IMR-90 (cell line): ENCODE measurements around the gene RASGRF2. TPM values are rescaled to one million over a fixed set of nuclear protein-coding genes. Genes with fewer than 3 reads are reported as not detected.

Source experiments
- ATAC-seq: fragments of 200-7000 bp; cut with Tn5 transposase; 2 replicates; pipeline ENCODE4 v1.9.1; 2020; ENCODE audit warnings: low read depth, mild to moderate bottlenecking, moderate library complexity
- BruUV-seq: library from RNA; stranded (reverse); fragments of 400-500 nt; replicated peaks from 2 replicates; lab custom pipeline; 2021; lab: Mats Ljungman, UMichigan
- CTCF ChIA-PET: fragments of 300-600 bp; formaldehyde crosslinking; extraction: SDS; loops from one replicate; lab custom pipeline; 2021; ENCODE audit warnings: antibody characterized with exemption; lab: Yijun Ruan, JAX
- POLR2A ChIA-PET: fragments of 300-600 bp; sonication (Branson Sonifier 250); formaldehyde crosslinking; loops from one replicate; lab custom pipeline; 2022; ENCODE audit warnings: antibody characterized with exemption; ENCODE audit not compliant: unreplicated experiment; lab: Charles Lee
- DNase-seq: peaks from one replicate; pipeline ENCODE4 v3.0.0; 2013
- H2AFZ ChIP-seq: replicated peaks from 2 replicates; pipeline ENCODE3; 2013; ENCODE audit warnings: low read length, mild to moderate bottlenecking; ENCODE audit not compliant: poor library complexity
- H2AK5ac ChIP-seq: 2 replicates; pipeline ENCODE4 v1.6.1; 2013; ENCODE audit warnings: low read depth, low read length, inconsistent platforms
- H2AK9ac ChIP-seq: replicated peaks from 2 replicates; pipeline ENCODE3; 2013; ENCODE audit warnings: mild to moderate bottlenecking, low read depth, low read length, moderate library complexity; ENCODE audit not compliant: poor library complexity
- H2BK120ac ChIP-seq: 2 replicates; pipeline ENCODE4 v1.6.1; 2013; ENCODE audit warnings: low read depth, low read length, inconsistent platforms
- H2BK15ac ChIP-seq: 3 replicates; pipeline ENCODE4 v1.6.1; 2013; ENCODE audit warnings: low read depth, low read length, inconsistent platforms
- H2BK20ac ChIP-seq: 2 replicates; pipeline ENCODE4 v1.6.1; 2013; ENCODE audit warnings: low read depth, mild to moderate bottlenecking, inconsistent platforms, low read length, moderate library complexity
- H2BK5ac ChIP-seq: 2 replicates; pipeline ENCODE4 v1.6.1; 2013; ENCODE audit warnings: mild to moderate bottlenecking, low read depth, low read length, inconsistent platforms; ENCODE audit not compliant: poor library complexity, severe bottlenecking
- H3K14ac ChIP-seq: replicated peaks from 2 replicates; pipeline ENCODE4 v1.6.1; 2013; ENCODE audit warnings: low read depth, low read length, inconsistent platforms
- H3K18ac ChIP-seq: 2 replicates; pipeline ENCODE4 v1.6.1; 2013; ENCODE audit warnings: low read depth, low read length, control low read depth
- H3K23ac ChIP-seq: 2 replicates; pipeline ENCODE4 v1.6.1; 2013; ENCODE audit warnings: low read depth, low read length, inconsistent platforms
- H3K27ac ChIP-seq: 2 replicates; pipeline ENCODE4 v1.5.1; 2013; ENCODE audit warnings: mild to moderate bottlenecking, control low read depth, low read length; ENCODE audit not compliant: insufficient read depth
- H3K27me3 ChIP-seq: 2 replicates; pipeline ENCODE4 v1.6.1; 2013; ENCODE audit warnings: low read length; ENCODE audit not compliant: control insufficient read depth, insufficient read depth
- H3K36me3 ChIP-seq: 2 replicates; pipeline ENCODE4 v1.6.1; 2013; ENCODE audit warnings: low read length, mixed read lengths; ENCODE audit not compliant: control insufficient read depth, insufficient read depth
- H3K4ac ChIP-seq: 2 replicates; pipeline ENCODE4 v1.6.1; 2013; ENCODE audit warnings: low read depth, low read length, inconsistent platforms
- H3K4me1 ChIP-seq: 2 replicates; pipeline ENCODE4 v1.6.1; 2013; ENCODE audit warnings: low read length, mixed read lengths; ENCODE audit not compliant: control insufficient read depth, insufficient read depth
- H3K4me2 ChIP-seq: 2 replicates; pipeline ENCODE4 v1.6.1; 2013; ENCODE audit warnings: low read depth, mild to moderate bottlenecking, control low read depth, low read length, moderate library complexity
- H3K4me3 ChIP-seq: 2 replicates; pipeline ENCODE4 v1.5.1; 2013; ENCODE audit warnings: low read depth, mild to moderate bottlenecking, control low read depth, low read length, moderate library complexity; ENCODE audit not compliant: insufficient read depth
- H3K56ac ChIP-seq: 2 replicates; pipeline ENCODE4 v1.6.1; 2013; ENCODE audit warnings: low read length, inconsistent platforms; ENCODE audit not compliant: insufficient read depth; ENCODE audit errors: extremely low read depth
- H3K79me1 ChIP-seq, 2 experiments: 2 replicates each; pipeline ENCODE4 v1.6.1; 2013; ENCODE audit warnings: low read length in 2 of 2, inconsistent platforms in 1 of 2, low read depth in 1 of 2
- H3K9ac ChIP-seq: 2 replicates; pipeline ENCODE4 v1.6.1; 2013; ENCODE audit warnings: low read depth, low read length, control low read depth
- H3K9me1 ChIP-seq: 2 replicates; pipeline ENCODE4 v1.6.1; 2013; ENCODE audit warnings: low read length, inconsistent platforms; ENCODE audit not compliant: insufficient read depth
- H3K9me3 ChIP-seq: 2 replicates; pipeline ENCODE4 v1.6.1; 2013; ENCODE audit warnings: low read length; ENCODE audit not compliant: control insufficient read depth, insufficient read depth
- H4K20me1 ChIP-seq: 2 replicates; pipeline ENCODE4 v1.6.1; 2013; ENCODE audit warnings: low read length, inconsistent platforms; ENCODE audit not compliant: insufficient read depth
- H4K5ac ChIP-seq: 2 replicates; pipeline ENCODE4 v1.6.1; 2013; ENCODE audit warnings: mild to moderate bottlenecking, low read depth, low read length, control low read depth
- H4K8ac ChIP-seq, 2 experiments: 2 replicates each; pipeline ENCODE4 v1.6.1; 2013; ENCODE audit warnings: low read depth in 2 of 2, low read length in 2 of 2, control low read depth in 1 of 2, inconsistent platforms in 1 of 2
- H4K91ac ChIP-seq: 2 replicates; pipeline ENCODE4 v1.6.1; 2013; ENCODE audit warnings: low read depth, low read length, inconsistent platforms; ENCODE audit not compliant: insufficient read depth
- CTCF ChIP-seq: conservative IDR thresholded peaks from 2 replicates; pipeline ENCODE4 v1.5.1; 2012; ENCODE audit warnings: mild to moderate bottlenecking, low read depth, low read length, improper control_type of control experiment
- ELK1 ChIP-seq: fragments of 150-350 bp; IDR thresholded peaks from 2 replicates; pipeline ENCODE4 v1.6.1; 2016; ENCODE audit warnings: low read depth, mild to moderate bottlenecking, low read length, moderate library complexity, borderline replicate concordance
- MAFK ChIP-seq: IDR thresholded peaks from 2 replicates; pipeline ENCODE4 v1.6.1; 2012; ENCODE audit warnings: low read depth, low read length, improper control_type of control experiment
- RAD21 ChIP-seq: IDR thresholded peaks from 2 replicates; pipeline ENCODE4 v1.6.1; 2012; ENCODE audit warnings: low read length, improper control_type of control experiment
- RCOR1 ChIP-seq: IDR thresholded peaks from 2 replicates; pipeline ENCODE4 v1.6.1; 2012; ENCODE audit warnings: mild to moderate bottlenecking, low read length, improper control_type of control experiment; ENCODE audit not compliant: insufficient replicate concordance
- SMC3 ChIP-seq: fragments of 150-350 bp; IDR thresholded peaks from 2 replicates; pipeline ENCODE4 v1.6.1; 2016; ENCODE audit warnings: low read depth, mild to moderate bottlenecking, antibody characterized with exemption, low read length, moderate library complexity
- WGBS, 2 experiments: methylation state at CpG; one replicate each; pipeline versions ENCODE4 v1.1.5 to v1.1.7; 2013; ENCODE audit warnings: missing lambda C conversion rate in 2 of 2; ENCODE audit not compliant: insufficient read length in 1 of 2; ENCODE audit errors: extremely low coverage in 2 of 2; 5-methylcytosine and 5-hydroxymethylcytosine counted together
- dilution Hi-C: fragments of 300-500 bp; cut with HindIII; formaldehyde crosslinking; loops from one replicate; pipeline ENCODE4 v1.14.3; 2018; ENCODE audit warnings: low sequenced_read_pairs; ENCODE audit not compliant: unreplicated experiment
- in situ Hi-C: fragments of 300-500 bp; cut with MboI; formaldehyde crosslinking; loops from 3 replicates; pipeline ENCODE4 v1.14.3; 2019; ENCODE audit warnings: low sequenced_read_pairs, inconsistent platforms, mixed read lengths
- intact Hi-C: fragments of 100-400 bp; cut with micrococcal nuclease; formaldehyde crosslinking; loops from 2 replicates; pipeline ENCODE4 v1.10.0; 2022
- polyA plus RNA-seq, 3 experiments: library from polyadenylated mRNA; depleted of rRNA; stranded (reverse); fragments of >200 nt; gene quantifications; 2 replicates each; pipeline ENCODE4 v1.2.3, GENCODE V29; 2012; ENCODE audit warnings: low replicate concordance in 1 of 3
- total RNA-seq: library from RNA; depleted of rRNA; stranded (reverse); fragments of >200 nt; gene quantifications from 2 replicates; pipeline ENCODE4 v1.2.3, GENCODE V29; 2012

Gene RASGRF2
- total and polyA plus RNA-seq, 2 of the 4 experiments (the other 2 are of a cell fraction): 2.9 to 5.0 TPM

GRCh38 chr5:80960531-80961375, 590 bp downstream of the RASGRF2 start:
- Histone ChIP-seq H2BK5ac (peak overlapping the region; percentile 69), H3K9ac (peak overlapping the region; percentile 84), H4K8ac (peak overlapping the region; percentile 46 to 67), H3K56ac (peak overlapping the region; percentile 95), H2AK5ac (peak overlapping the region; percentile 66; the same call in 1 of the 2 replicates), H3K14ac (peak overlapping the region; percentile 89), H4K20me1 (no peaks in the 10 kb centered on the region), H3K9me1 (peaks cover 7% of the 10 kb centered on the region), H3K4ac (peak overlapping the region; percentile 90), H3K4me2 (peak overlapping the region; percentile 94), H3K27me3 (no peaks in the 10 kb centered on the region), H2AFZ (peak overlapping the region; percentile 96), H2BK20ac (peak overlapping the region; percentile 54), H3K36me3 (no peaks in the 10 kb centered on the region), H3K4me1 (peaks cover 7% of the 10 kb centered on the region; the same call in 1 of the 2 replicates), H3K9me3 (no peaks in the 10 kb centered on the region), H3K79me1 (peaks cover 4 to 28% of the 10 kb centered on the region in 2 experiments), H2BK15ac (peak overlapping the region; percentile 43; the same call in 2 of the 3 replicates), H2BK120ac (peak overlapping the region; percentile 90), H3K4me3 (peak overlapping the region; percentile 86), H3K23ac (peak overlapping the region; percentile 93), H3K27ac (peak overlapping the region; percentile 86), H4K91ac (peak overlapping the region; percentile 81), H2AK9ac (peak overlapping the region; percentile 91), H3K18ac (peak overlapping the region; percentile 42), H4K5ac (peak overlapping the region; percentile 8)
- BruUV-seq: no TSS peak
- TF ChIP-seq MAFK (no peak), CTCF (peak; percentile 30), RCOR1 (no peak), ELK1 (no peak), SMC3 (no peak), RAD21 (no peak; the same call in 1 of the 2 replicates)
- in situ Hi-C loops (no loop called here), dilution Hi-C loops (no loop called here), intact Hi-C loops (loop anchor here (1.0 to 10.0 kb wide), 6 partner anchors 107 to 334 kb away; no protein-coding TSS in a partner anchor)
- CTCF ChIA-PET: interaction anchor here (1.3 to 2.9 kb wide), 2 partner anchors 50 to 147 kb away, joined by 4 to 15 read pairs; no protein-coding TSS in a partner anchor
- POLR2A ChIA-PET: interaction anchor here (0.6 kb wide), 1 partner anchor 199 kb away, joined by 4 read pairs; no protein-coding TSS in a partner anchor
- DNase-seq (peak; percentile 21), ATAC-seq (peak; percentile 70)
- WGBS, 2 experiments: 0% methylated on average over 27 of the region's 84 CpGs; no CpG with 5 or more reads in 1 of the 2 experiments
